A549 treated with DMSO at 1 μM for 4 hours (cell line): ENCODE measurements around the gene COL23A1. TPM values are rescaled to one million over a fixed set of nuclear protein-coding genes. Genes with fewer than 3 reads are reported as not detected.

Experiments used
- total RNA-seq: library from RNA; stranded (reverse); fragments of 200-300 nt; extraction: Qiagen RNA extraction; gene quantifications from 5 replicates; pipeline ENCODE4 v1.2.3, GENCODE V29; 2022; ENCODE audit warnings: low read depth

Gene COL23A1
- not detected in 5 replicates for total RNA-seq

DNA sequence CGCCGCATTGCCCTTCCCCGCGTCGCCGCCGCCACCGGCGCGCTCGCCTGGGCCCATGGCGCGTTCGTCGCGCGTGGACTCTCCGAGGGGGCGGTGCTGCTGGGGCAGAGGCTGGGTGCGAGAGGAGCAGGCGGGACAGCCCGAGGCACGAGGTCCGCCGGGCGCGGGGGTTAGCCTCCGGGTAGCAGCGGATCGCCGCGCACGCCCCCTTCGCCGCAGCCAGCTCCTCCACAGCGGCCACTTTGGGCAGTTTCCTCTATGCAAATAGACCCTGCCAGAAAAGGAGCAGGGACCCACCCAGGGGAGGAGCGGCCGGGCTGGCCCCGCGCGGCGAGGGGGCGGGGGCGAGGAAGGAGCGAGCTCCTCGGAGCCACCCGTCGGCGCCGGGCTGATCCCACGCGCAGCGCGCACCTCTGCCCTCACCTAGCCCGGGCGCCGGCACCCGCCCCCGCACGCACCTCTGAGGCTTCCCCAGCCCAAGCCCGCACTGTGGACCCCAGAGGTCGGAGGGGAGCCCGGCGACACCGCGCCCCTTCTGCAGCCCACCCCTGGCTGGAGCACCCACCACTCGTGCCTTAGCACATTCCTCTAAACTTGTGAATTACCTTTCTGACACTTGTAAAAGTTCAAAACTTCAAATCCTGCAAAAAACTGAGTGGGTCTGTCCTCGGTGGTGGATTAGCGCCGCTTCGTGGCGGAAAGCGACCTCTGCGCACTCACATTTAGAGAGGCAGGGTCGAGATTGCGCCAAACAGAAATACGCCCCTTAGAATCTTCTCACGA lies at the start of gene COL23A1:
TSS of gene COL23A1 (minus strand) at position 253 of the 783 bp plus-strand sequence.

GRCh38 chr5:178626484-178627258 lies 36.5 kb upstream of the COL23A1 start, which contains the start of gene CLK4:
TSS of gene CLK4 (minus strand) at chr5:178627050. CDS start at chr5:178623416, 3,634 bp downstream.

GRCh38 chr5:178232124-178232919 lies 357.9 kb downstream of the COL23A1 start, which contains the start of gene PHYKPL:
TSS of gene PHYKPL (minus strand) at chr5:178232802. CDS start at chr5:178232550, 252 bp downstream.

DNA sequence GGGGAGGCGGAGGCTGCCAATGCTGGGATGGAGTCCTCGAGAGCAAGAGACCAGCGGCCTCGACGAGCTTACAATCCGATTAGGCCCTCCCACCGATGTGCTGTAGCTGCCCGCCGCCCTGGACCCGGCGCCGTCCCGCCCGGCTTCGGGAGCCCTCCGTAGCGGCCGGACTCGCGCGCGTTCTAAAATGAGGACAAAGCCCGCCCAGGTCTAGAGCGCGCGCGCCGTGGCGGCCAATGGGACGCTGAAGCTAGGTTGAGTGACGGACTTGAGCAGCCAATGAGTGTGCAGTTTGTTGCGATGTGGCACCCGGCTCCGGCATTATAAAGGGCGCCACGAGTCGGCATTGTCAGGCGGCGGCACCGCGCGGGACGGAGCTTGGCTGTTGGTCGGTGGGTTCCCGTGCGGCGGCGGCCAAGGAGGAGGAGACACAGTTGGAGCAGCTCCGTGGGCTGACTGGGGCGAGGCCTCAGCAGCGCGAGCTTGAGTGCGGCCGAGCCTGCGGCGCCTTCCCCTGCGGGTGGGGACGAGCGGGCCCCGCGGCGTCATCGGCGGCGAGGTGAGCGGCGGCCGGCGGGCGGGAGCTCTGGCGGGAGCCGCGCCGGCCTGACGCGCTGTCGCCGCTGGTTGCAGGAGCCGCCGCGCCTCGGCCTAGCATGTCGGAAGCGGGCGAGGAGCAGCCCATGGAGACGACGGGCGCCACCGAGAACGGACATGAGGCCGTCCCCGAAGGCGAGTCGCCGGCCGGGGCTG lies 385.8 kb downstream of the COL23A1 start, which contains the start of gene HNRNPAB:
TSS of gene HNRNPAB (plus strand) at position 352 of the 753 bp plus-strand sequence. CDS start at position 657, 305 bp downstream.

Other genes starting within 250 kb of the COL23A1 start
- gene CLK4, start 36.7 kb upstream of the COL23A1 start, total RNA-seq: 9.0 to 11.1 TPM (median 10.6 TPM) in 5 replicates
- 6.2 to 8.7 TPM (median 7.6 TPM) in 5 replicates for gene ZNF354A, start 140.3 kb upstream of the COL23A1 start, total RNA-seq